HG03135 (cell line): Measurements from ENCODE around the gene METTL13.

Experiments used
- ATAC-seq: cut with Tn5 transposase; IDR thresholded peaks from one replicate; pipeline ENCODE4 v1.9.1; 2021; ENCODE audit warnings: mild to moderate bottlenecking, moderate library complexity; ENCODE audit not compliant: unreplicated experiment

METTL13 gene

DNA sequence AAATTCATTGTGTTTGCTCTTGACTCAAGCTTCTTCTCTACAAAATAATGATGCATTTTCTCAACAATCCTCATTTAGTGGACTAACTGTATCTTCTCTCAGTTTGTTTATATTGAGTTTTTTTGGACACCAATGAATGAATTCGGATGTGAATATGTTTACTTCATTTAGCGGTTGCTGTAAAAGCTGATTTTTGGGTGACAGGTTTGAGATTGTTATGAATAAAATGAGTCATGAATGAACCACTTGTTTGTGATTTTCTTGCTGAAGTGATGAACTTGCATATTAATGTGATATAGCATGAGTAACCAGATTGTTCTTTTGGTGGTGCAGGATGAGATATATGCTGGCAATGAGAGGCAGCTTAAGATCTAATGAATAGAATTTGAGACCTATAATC, 62.9 kb downstream of the METTL13 start:
- ATAC-seq: no peak

DNA sequence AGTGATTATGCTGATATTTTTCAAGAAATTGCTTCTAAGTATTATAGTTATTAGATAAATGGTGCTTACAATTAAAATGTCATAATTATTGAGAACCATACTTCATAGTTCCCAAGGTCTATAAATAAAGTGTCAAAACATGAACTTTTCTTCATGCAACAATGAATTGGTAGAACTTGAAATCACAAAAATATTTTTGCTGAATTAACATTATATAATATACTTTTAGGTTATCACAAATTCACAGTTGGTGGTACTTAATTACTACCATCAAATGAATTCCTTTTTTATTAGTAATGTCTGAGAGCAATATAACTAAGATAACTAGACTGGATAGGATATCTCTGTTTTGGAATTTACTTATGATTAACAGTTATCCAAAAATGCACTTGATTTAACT, 64.5 kb downstream of the METTL13 start:
- ATAC-seq: no peak
